ENCODE measurements around the gene PPL. TPM values are rescaled to one million over a fixed set of nuclear protein-coding genes. Genes with fewer than 3 reads are reported as not detected.

The PPL gene
- total RNA-seq, 1 experiment from 2014 or later, result 49.1 TPM

DNA sequence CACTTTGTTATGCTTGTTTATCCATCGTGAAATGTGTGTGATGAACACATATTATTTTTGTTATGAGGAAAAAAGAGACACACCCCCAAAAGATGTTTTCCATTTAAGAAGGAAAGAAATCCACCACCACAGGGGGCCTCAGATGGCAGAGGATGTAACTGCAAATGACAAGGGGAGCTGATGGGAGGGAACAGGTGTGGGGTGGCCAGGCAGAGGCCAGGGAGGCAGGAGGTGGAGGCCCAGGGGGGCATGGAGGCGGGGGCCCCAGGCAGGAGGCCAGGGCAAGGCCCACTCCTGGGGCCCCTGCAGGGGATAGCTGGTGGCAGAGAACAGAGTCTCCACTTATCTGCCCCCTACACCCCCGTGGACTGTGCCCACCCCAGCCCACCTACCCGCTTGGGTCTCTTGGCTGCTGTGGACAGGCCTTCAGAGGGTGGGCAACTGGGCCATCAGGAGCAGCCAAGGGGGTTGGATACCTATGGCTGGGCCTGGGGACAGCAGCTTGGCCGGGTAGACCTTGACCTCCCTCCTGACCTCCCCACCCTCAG, 28.0 kb downstream of the PPL start:
- peak overlapping the region; percentile 23 for H3K27ac Mint-ChIP-seq (ENCODE audit: low read depth, unreplicated experiment)
- peaks cover 71% of the 10 kb centered on the region for H3K36me3 Mint-ChIP-seq (ENCODE audit: insufficient read depth, unreplicated experiment)
- CTCF ChIA-PET, result interaction anchor here (0.6 kb wide), 1 partner anchor 70 kb away, joined by 3 read pairs; no protein-coding TSS in a partner anchor

DNA sequence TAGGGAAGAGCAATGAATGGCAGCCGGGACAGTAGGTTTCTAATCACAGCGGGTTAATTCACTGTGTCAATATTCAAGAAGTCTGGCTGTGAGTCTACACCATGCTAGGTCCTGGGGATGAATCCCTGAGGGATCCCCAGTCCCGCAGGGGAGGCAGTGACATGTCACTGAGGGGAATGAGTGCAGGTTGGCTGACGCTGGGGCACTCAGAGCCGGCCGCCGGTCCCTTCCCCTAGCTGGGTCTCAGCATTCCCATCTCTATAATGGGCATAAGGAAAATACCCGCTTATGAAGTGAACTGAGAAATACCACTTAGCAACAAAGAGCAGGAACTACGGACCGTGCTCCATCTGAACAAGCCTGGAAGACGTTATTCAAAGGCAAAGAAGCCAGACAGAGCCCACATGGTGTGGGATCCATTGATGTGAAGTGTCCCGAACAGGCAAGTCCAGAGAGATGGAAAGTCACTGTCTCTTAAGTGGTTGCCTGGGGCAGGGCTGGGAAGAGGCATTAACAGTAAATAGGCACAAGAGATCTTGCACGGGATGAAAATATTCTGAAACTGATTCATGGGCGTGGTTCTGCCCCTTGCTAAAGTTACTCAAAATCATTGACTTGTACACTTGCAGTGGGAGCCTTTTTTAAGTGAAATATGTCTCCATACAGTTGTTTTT, 31.9 kb downstream of the PPL start:
- no peak for DNase-seq (ENCODE audit: unreplicated experiment)
- TF ChIP-seq, protein P1, sequence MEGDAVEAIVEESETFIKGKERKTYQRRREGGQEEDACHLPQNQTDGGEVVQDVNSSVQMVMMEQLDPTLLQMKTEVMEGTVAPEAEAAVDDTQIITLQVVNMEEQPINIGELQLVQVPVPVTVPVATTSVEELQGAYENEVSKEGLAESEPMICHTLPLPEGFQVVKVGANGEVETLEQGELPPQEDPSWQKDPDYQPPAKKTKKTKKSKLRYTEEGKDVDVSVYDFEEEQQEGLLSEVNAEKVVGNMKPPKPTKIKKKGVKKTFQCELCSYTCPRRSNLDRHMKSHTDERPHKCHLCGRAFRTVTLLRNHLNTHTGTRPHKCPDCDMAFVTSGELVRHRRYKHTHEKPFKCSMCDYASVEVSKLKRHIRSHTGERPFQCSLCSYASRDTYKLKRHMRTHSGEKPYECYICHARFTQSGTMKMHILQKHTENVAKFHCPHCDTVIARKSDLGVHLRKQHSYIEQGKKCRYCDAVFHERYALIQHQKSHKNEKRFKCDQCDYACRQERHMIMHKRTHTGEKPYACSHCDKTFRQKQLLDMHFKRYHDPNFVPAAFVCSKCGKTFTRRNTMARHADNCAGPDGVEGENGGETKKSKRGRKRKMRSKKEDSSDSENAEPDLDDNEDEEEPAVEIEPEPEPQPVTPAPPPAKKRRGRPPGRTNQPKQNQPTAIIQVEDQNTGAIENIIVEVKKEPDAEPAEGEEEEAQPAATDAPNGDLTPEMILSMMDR (IDR thresholded peaks at IDR 0.05; ENCODE audit: unreplicated experiment), result no peak
- no peak overlapping the region for H3K27ac Mint-ChIP-seq (ENCODE audit: low read depth, unreplicated experiment)
- CTCF ChIA-PET, result no interaction called here
- intact Hi-C loops (cut with micrococcal nuclease), result no loop called here
- no peaks in the 10 kb centered on the region for H3K27me3 Mint-ChIP-seq (ENCODE audit: insufficient read depth, unreplicated experiment)
- POLR2A ChIA-PET, result no interaction called here
- no peaks in the 10 kb centered on the region for H3K9me3 Mint-ChIP-seq (ENCODE audit: unreplicated experiment)
- no TSS peak for BruUV-seq (replicated peaks)
- no peak overlapping the region for H3K4me3 Mint-ChIP-seq (ENCODE audit: unreplicated experiment)
- H3K4me1 Mint-ChIP-seq (ENCODE audit: insufficient read depth, unreplicated experiment), result no peaks in the 10 kb centered on the region
- H3K36me3 Mint-ChIP-seq (ENCODE audit: insufficient read depth, unreplicated experiment), result peaks cover 84% of the 10 kb centered on the region

More for the DNA sequence above, 28.0 kb downstream of the PPL start:
- no TSS peak for BruUV-seq (replicated peaks)
- Mint-ChIP-seq H3K4me3 (ENCODE audit: unreplicated experiment) (no peak overlapping the region), H3K9me3 (ENCODE audit: unreplicated experiment) (no peaks in the 10 kb centered on the region), H3K4me1 (ENCODE audit: insufficient read depth, unreplicated experiment) (peaks cover 13% of the 10 kb centered on the region), H3K27me3 (ENCODE audit: insufficient read depth, unreplicated experiment) (no peaks in the 10 kb centered on the region)
- intact Hi-C loops (cut with micrococcal nuclease), result no loop called here
- POLR2A ChIA-PET, result interaction anchor here (1.2 kb wide), 1 partner anchor 27 kb away, joined by 4 read pairs; no protein-coding TSS in a partner anchor
- TF ChIP-seq, protein P1 (IDR thresholded peaks at IDR 0.05; ENCODE audit: unreplicated experiment), result no peak
- no peak for DNase-seq (ENCODE audit: unreplicated experiment)

DNA sequence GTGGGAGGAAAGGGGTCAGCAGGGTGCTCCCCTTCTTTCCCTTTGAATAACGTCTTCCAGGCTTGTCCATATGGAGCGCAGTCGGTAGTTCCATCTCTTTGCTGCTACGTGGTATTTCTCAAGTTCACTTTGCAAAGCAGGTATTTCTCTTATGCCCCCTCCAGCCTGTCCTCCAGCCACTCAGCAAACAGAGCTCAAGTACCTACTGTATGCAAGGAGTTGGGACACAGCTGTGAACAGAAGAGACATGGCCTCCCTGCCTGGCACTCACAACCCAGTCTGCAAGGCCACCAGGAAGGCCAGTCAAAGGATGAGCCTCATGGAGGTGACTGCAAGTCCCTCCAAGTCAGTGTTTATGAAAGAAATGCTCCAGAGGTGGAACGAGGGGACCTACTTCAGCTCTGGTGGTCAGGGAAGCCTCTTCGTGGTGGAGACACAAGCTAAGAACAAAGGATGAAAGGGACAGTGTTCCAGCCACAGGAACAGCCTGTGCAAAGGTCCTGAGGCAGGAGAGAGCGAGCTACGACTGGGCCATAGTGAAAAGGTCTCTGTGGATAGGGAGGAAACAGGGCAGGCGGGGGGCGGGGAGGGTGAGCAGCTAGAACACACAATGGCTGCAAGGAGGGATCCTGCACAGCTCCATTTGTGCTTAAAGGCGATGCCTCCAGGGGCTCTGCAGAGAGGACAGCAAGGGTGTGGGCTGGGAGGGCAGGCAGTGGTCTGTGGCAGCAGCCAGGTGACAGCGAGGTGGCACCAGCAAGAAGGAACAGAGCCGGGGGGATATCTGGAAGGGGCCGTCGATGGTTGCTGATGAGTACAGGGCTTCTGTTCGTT, 32.6 kb downstream of the PPL start:
- POLR2A ChIA-PET, result interaction anchor here (1.1 kb wide), 1 partner anchor 9 kb away, joined by 3 read pairs; no protein-coding TSS in a partner anchor
- Mint-ChIP-seq H3K9me3 (ENCODE audit: unreplicated experiment) (no peaks in the 10 kb centered on the region), H3K27ac (ENCODE audit: low read depth, unreplicated experiment) (no peak overlapping the region), H3K4me1 (ENCODE audit: insufficient read depth, unreplicated experiment) (no peaks in the 10 kb centered on the region), H3K27me3 (ENCODE audit: insufficient read depth, unreplicated experiment) (no peaks in the 10 kb centered on the region), H3K4me3 (ENCODE audit: unreplicated experiment) (no peak overlapping the region), H3K36me3 (ENCODE audit: insufficient read depth, unreplicated experiment) (peaks cover 84% of the 10 kb centered on the region)
- CTCF ChIA-PET, result interaction anchor here (0.9 to 1.3 kb wide), 3 partner anchors 15 to 52 kb away, joined by 3 read pairs; no protein-coding TSS in a partner anchor
- no peak for DNase-seq (ENCODE audit: unreplicated experiment)
- BruUV-seq (replicated peaks), result no TSS peak
- TF ChIP-seq, protein P1 (IDR thresholded peaks at IDR 0.05; ENCODE audit: unreplicated experiment), result no peak
- intact Hi-C loops (cut with micrococcal nuclease), result no loop called here

- DNase-seq (ENCODE audit: unreplicated experiment), result no peak
- TF ChIP-seq, protein P1 (IDR thresholded peaks at IDR 0.05; ENCODE audit: unreplicated experiment), result no peak
- ChIA-PET CTCF (interaction anchor here (0.9 to 1.6 kb wide), 2 partner anchors 13 to 34 kb away, joined by 5 to 8 read pairs; no protein-coding TSS in a partner anchor), POLR2A (interaction anchor here (0.7 to 1.7 kb wide), 3 partner anchors 9 to 304 kb away, joined by 3 to 4 read pairs (median 3); partner anchors contain the start of gene PPL)
- Mint-ChIP-seq H3K4me1 (ENCODE audit: insufficient read depth, unreplicated experiment) (no peaks in the 10 kb centered on the region), H3K9me3 (ENCODE audit: unreplicated experiment) (no peaks in the 10 kb centered on the region), H3K27ac (ENCODE audit: low read depth, unreplicated experiment) (no peak overlapping the region), H3K27me3 (ENCODE audit: insufficient read depth, unreplicated experiment) (no peaks in the 10 kb centered on the region), H3K4me3 (ENCODE audit: unreplicated experiment) (no peak overlapping the region), H3K36me3 (ENCODE audit: insufficient read depth, unreplicated experiment) (peaks cover 91% of the 10 kb centered on the region)
- no TSS peak for BruUV-seq (replicated peaks)
- intact Hi-C loops (cut with micrococcal nuclease), result no loop called here
These were observed 34.9 kb downstream of the PPL start for GRCh38 chr16:4902038-4902437.
